Nephron (organoid): ENCODE data around the gene CNOT4.

Experiments
- H3K27ac Mint-ChIP-seq, 3 experiments: 2 replicates each; pipeline ENCODE4 v1.8.0; 2020; ENCODE audit warnings: mixed read lengths in 3 of 3, mild to moderate bottlenecking in 2 of 3, moderate library complexity in 1 of 3
- H3K27me3 Mint-ChIP-seq: 2 replicates; pipeline ENCODE4 v1.8.0; 2021; ENCODE audit warnings: low read depth, mild to moderate bottlenecking, moderate library complexity, mixed read lengths
- H3K36me3 Mint-ChIP-seq: 2 replicates; pipeline ENCODE4 v1.8.0; 2020; ENCODE audit warnings: low read depth, mixed read lengths
- H3K4me1 Mint-ChIP-seq: 2 replicates; pipeline ENCODE4 v1.8.0; 2020; ENCODE audit warnings: mixed read lengths
- H3K4me3 Mint-ChIP-seq, 3 experiments: 2 replicates each; pipeline ENCODE4 v1.8.0; 2020; ENCODE audit warnings: mild to moderate bottlenecking in 3 of 3, mixed read lengths in 3 of 3, moderate library complexity in 2 of 3
- H3K9me3 Mint-ChIP-seq: 2 replicates; pipeline ENCODE4 v1.8.0; 2020; ENCODE audit warnings: mixed read lengths
- CTCF ChIP-seq, 3 experiments: fragments of 200-600 bp; sonication (generic); IDR thresholded peaks; one replicate each; pipeline ENCODE4 v1.5.0; 2021; ENCODE audit warnings: antibody characterized with exemption in 3 of 3; ENCODE audit not compliant: unreplicated experiment in 3 of 3

Gene CNOT4

DNA sequence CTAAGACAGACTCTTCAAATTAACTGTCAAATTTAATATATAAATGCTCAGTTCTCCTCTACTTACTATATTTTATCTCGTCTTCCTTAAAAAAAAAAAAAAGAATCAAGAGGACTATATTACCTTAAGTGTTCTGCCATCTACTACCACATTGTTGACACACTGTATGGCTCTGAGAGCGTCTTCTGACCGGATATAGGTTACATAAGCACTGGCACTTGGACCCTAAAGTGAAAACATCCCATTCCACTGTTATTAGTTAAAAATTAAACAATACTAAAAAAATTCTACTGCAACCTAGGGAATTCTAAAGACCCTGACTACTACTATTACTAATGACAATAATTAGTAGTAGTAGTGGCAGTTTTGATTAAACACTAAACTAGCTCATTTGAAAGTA lies 95.7 kb downstream of the CNOT4 start:
- no peaks in the 10 kb centered on the region for H3K4me1 Mint-ChIP-seq
- peaks cover 33% of the 10 kb centered on the region for H3K36me3 Mint-ChIP-seq

DNA sequence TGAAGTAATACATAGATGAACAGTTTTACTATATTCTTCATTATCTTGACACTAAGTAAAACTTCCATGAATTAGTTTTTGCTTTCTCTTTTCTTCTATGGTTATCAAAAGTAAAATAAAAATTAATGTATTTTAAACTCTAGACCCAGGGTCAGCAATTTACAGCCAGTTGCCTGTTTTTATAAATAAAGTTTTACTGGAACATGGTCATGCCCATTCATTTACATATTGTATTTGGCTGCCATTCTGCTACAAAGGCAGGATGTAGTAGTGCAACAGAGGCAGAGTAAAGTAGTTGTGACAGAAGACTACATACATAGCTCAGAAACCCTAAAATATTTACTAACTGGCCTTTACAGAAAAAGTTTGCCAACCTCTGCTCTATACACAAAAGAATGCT lies 98.8 kb downstream of the CNOT4 start:
- no peak for TF ChIP-seq CTCF (IDR thresholded peaks at IDR 0.05; ENCODE audit: unreplicated experiment in 3 of 3)
- Mint-ChIP-seq H3K4me1 (no peaks in the 10 kb centered on the region), H3K27me3 (no peaks in the 10 kb centered on the region), H3K36me3 (peaks cover 38% of the 10 kb centered on the region), H3K9me3 (no peaks in the 10 kb centered on the region), H3K27ac (no peak overlapping the region), H3K4me3 (no peak overlapping the region)

More for the DNA sequence above, 95.7 kb downstream of the CNOT4 start:
- Mint-ChIP-seq H3K9me3 (no peaks in the 10 kb centered on the region), H3K27me3 (no peaks in the 10 kb centered on the region), H3K4me3 (no peak overlapping the region), H3K27ac (no peak overlapping the region)
- no peak for TF ChIP-seq CTCF (IDR thresholded peaks at IDR 0.05; ENCODE audit: unreplicated experiment in 3 of 3)

DNA sequence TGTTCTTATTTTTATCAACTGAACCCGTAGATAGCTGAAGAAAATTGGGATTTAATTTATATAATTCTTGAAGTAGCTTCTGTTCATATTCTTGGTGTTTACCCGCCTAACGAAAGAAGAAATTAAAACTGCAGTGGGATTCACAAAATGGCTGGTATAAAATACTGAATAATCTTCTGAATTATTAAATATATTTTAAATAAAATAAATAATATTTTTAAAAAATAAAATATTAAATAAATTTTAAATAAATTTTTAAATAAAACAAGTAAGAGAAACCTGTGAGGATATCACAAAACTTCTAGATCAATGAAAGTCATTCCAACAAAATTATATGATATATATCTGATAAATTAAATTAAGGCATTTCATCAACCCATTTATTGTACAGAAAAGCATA lies 99.4 kb downstream of the CNOT4 start:
- Mint-ChIP-seq H3K4me3 (no peak overlapping the region), H3K9me3 (no peaks in the 10 kb centered on the region), H3K27ac (no peak overlapping the region), H3K36me3 (peaks cover 32% of the 10 kb centered on the region), H3K27me3 (no peaks in the 10 kb centered on the region), H3K4me1 (no peaks in the 10 kb centered on the region)
- no peak for TF ChIP-seq CTCF (IDR thresholded peaks at IDR 0.05; ENCODE audit: unreplicated experiment in 3 of 3)

DNA sequence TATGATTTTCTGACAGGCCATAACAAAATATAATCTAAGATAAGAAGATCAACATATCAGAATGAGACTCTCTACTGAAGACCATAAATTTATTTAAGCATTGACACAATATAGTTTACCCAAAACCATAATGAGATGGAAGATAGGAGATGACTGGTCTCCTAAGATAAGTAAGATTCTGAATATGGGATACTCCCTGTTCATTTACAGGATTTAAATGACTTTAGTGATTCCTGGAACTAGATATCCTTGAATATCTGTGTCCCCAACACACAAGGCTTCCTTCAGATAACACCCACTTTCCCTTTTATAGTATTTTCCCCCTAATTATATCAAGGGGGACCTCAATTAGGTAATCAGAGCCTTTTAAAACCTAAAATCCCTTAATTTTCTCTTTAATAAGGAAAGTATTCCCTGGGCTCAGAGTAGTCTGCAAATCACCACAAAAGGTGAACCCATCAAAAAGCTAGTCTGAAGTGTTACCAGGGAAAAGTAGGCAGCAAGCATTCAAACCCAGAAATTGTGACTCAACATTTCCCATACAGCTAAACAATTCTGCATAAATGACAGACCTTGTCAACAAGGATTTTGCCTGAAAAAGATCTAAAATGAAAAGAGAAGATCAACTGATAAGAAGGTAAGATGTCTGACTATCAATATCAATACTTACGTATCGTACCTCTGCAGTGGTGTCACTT lies 99.9 kb downstream of the CNOT4 start:
- TF ChIP-seq CTCF (IDR thresholded peaks at IDR 0.05; ENCODE audit: unreplicated experiment in 3 of 3), result no peak
- H3K36me3 Mint-ChIP-seq, result peaks cover 30% of the 10 kb centered on the region

GRCh38 chr7:135407884-135408283 lies 102.0 kb downstream of the CNOT4 start:
- Mint-ChIP-seq H3K4me1 (peaks cover 9% of the 10 kb centered on the region), H3K27ac (no peak overlapping the region), H3K36me3 (peaks cover 20% of the 10 kb centered on the region), H3K27me3 (no peaks in the 10 kb centered on the region), H3K4me3 (no peak overlapping the region), H3K9me3 (no peaks in the 10 kb centered on the region)
- no peak for TF ChIP-seq CTCF (IDR thresholded peaks at IDR 0.05; ENCODE audit: unreplicated experiment in 3 of 3)

More for the DNA sequence above, 99.9 kb downstream of the CNOT4 start:
- H3K4me3 Mint-ChIP-seq, result no peak overlapping the region
- H3K9me3 Mint-ChIP-seq, result no peaks in the 10 kb centered on the region
- H3K27ac Mint-ChIP-seq, result no peak overlapping the region
- H3K27me3 Mint-ChIP-seq, result no peaks in the 10 kb centered on the region
- H3K4me1 Mint-ChIP-seq, result peaks cover 4% of the 10 kb centered on the region

DNA sequence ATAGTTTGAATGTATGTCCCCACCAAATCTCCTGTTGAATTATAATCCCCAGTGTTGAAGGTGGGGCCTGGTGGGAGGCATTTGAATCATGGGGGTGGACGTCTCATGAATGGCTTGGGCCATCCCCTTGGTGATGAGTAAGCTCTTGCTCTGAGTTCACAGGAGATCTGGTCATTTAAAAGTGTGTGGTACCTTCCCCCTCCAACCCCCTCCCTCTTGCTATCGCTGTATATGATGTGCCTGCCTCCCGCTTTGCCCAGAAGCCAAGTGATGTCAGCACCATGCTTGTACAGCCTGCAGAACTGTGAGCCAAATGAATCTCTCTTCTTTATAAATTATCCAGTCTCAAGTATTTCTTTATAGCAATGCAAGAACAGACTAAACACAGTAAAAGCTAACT lies 103.0 kb downstream of the CNOT4 start:
- no peak for TF ChIP-seq CTCF (IDR thresholded peaks at IDR 0.05; ENCODE audit: unreplicated experiment in 3 of 3)
- no peak overlapping the region for H3K4me3 Mint-ChIP-seq

More for the DNA sequence above, 103.0 kb downstream of the CNOT4 start:
- H3K27ac Mint-ChIP-seq, result no peak overlapping the region
- H3K27me3 Mint-ChIP-seq, result no peaks in the 10 kb centered on the region
- peaks cover 17% of the 10 kb centered on the region for H3K36me3 Mint-ChIP-seq
- no peaks in the 10 kb centered on the region for H3K9me3 Mint-ChIP-seq
- peaks cover 9% of the 10 kb centered on the region for H3K4me1 Mint-ChIP-seq
